Epithelial cell of prostate (primary cell): ENCODE results near the gene CDC123.
"Not testable (repeated sequence)": the region's sequence is repeated elsewhere in the genome, so short reads cannot be mapped to it uniquely, and the experiment has no call there.

ENCODE experiments used
- DNase-seq: peaks from one replicate; pipeline ENCODE4 v3.0.0-alpha.2; 2011; ENCODE audit warnings: low read depth, low spot score
- H3K27ac ChIP-seq: fragments of 450-650 bp; 2 replicates; pipeline ENCODE4 v1.5.1; 2017; ENCODE audit warnings: mild to moderate bottlenecking

Gene CDC123

GRCh38 chr10:12195603-12196506, at the start of gene CDC123, which contains the start of gene NUDT5:
Gene CDC123 (plus strand): TSS chr10:12196188. CDS start chr10:12196246, 58 bp downstream.
Gene NUDT5 (minus strand): TSS chr10:12195891. CDS start chr10:12186291, 9,600 bp downstream.
- H3K27ac ChIP-seq = peak within 1 kb of the TSS; percentile 87
- DNase-seq = peak; percentile 60

GRCh38 chr10:12150163-12150562, 45.8 kb upstream of the CDC123 start:
- H3K27ac ChIP-seq = no peak overlapping the region
- no peak for DNase-seq

- DNase-seq = no peak
- no peak overlapping the region for H3K27ac ChIP-seq
These were observed 41.5 kb upstream of the CDC123 start for GRCh38 chr10:12154516-12154915.

- no peak overlapping the region for H3K27ac ChIP-seq
- no peak for DNase-seq
These were observed 39.4 kb upstream of the CDC123 start for GRCh38 chr10:12156367-12157123.

- H3K27ac ChIP-seq = no peak overlapping the region
- DNase-seq = no peak
These were observed 37.9 kb upstream of the CDC123 start for GRCh38 chr10:12158111-12158510.

- DNase-seq = no peak
- no peak overlapping the region for H3K27ac ChIP-seq
These were observed 35.3 kb upstream of the CDC123 start for GRCh38 chr10:12160664-12161063.

- no peak overlapping the region for H3K27ac ChIP-seq
- DNase-seq = no peak
These were observed 33.1 kb upstream of the CDC123 start for GRCh38 chr10:12162927-12163326.

- H3K27ac ChIP-seq = no peak overlapping the region
- DNase-seq = no peak
These were observed 31.9 kb upstream of the CDC123 start for GRCh38 chr10:12164085-12164484.

- no peak for DNase-seq
- H3K27ac ChIP-seq = no peak overlapping the region
These were observed 31.0 kb upstream of the CDC123 start for GRCh38 chr10:12165036-12165435.

- H3K27ac ChIP-seq = no peak overlapping the region
- no peak for DNase-seq
These were observed 29.8 kb upstream of the CDC123 start for GRCh38 chr10:12165999-12166775.

- DNase-seq, H3K27ac ChIP-seq: not testable (repeated sequence)
These were observed 24.5 kb upstream of the CDC123 start for GRCh38 chr10:12171512-12171911.

- no peak for DNase-seq
- H3K27ac ChIP-seq = no peak overlapping the region
These were observed 18.3 kb upstream of the CDC123 start for GRCh38 chr10:12177642-12178041.

GRCh38 chr10:12179606-12180170, 16.3 kb upstream of the CDC123 start:
- DNase-seq = no peak
- no peak overlapping the region for H3K27ac ChIP-seq

GRCh38 chr10:12180221-12180974, 15.6 kb upstream of the CDC123 start:
- no peak overlapping the region for H3K27ac ChIP-seq
- no peak for DNase-seq

GRCh38 chr10:12181065-12181775, 14.8 kb upstream of the CDC123 start:
- no peak for DNase-seq
- H3K27ac ChIP-seq = peak overlapping the region; percentile 3

- no peak for DNase-seq
- H3K27ac ChIP-seq = no peak overlapping the region
These were observed 11.8 kb upstream of the CDC123 start for GRCh38 chr10:12184165-12184564.

- DNase-seq = no peak
- peak overlapping the region; percentile 28 for H3K27ac ChIP-seq
These were observed 9.7 kb upstream of the CDC123 start for GRCh38 chr10:12186323-12186722.

GRCh38 chr10:12187321-12187905, 8.6 kb upstream of the CDC123 start:
- no peak for DNase-seq
- H3K27ac ChIP-seq = no peak overlapping the region
